ENCODE results near the gene MAMLD1.

DNA sequence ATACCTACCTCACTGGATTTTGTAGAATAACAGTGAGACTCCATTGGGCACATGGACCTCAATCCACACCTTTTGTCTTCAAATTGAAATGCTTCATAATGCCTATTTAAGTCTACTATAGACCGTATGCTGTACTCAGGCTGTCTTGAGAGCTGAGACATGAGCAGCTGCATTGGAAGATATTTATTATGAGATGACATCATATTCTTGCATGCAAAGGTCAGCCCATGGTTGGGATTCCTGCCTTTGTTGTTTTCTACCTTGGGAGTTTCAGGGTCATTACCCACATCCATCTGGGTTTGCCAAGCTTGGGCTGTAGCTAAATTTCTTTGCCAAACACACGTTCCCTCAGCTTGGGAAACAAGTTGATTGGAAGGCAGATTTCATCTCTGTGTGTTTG, 33.2 kb upstream of the MAMLD1 start:
- TF ChIP-seq EZH2phosphoT487 (IDR thresholded peaks at IDR 0.05; ENCODE audit: insufficient read depth, low read depth) (no peak), EZH2 (IDR thresholded peaks at IDR 0.05; ENCODE audit: insufficient read depth, poor library complexity, severe bottlenecking) (no peak)
